GM18505 (cell line): ENCODE results near the gene ITGAD.

Experiments used
- ATAC-seq: cut with Tn5 transposase; IDR thresholded peaks from one replicate; pipeline ENCODE4 v1.9.1; 2021; ENCODE audit not compliant: unreplicated experiment
- POLR2A ChIP-seq: IDR thresholded peaks from 4 replicates; pipeline ENCODE4 v1.6.1; 2011; ENCODE audit warnings: borderline replicate concordance; ENCODE audit not compliant: insufficient read depth, insufficient read length; ENCODE audit errors: extremely low read depth

The ITGAD gene

DNA sequence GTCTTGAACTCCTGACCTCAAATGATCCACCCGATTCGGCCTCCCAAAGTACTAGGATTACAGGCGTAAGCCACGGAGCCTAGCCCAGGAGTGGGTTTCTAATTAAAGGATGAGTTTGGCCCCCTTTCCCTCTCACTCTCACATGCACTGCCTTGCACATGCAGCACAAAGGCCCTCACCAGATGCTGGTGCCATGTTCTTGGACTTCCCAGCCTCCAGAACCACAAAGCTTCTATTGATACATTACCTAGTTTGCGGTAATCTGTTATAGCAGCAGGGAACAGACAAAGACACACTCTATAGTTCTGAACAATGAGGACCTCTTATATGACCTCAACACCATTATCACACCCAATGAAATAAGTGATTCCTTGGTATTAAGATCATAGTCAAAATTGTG lies 17.9 kb upstream of the ITGAD start:
- ATAC-seq = no peak

DNA sequence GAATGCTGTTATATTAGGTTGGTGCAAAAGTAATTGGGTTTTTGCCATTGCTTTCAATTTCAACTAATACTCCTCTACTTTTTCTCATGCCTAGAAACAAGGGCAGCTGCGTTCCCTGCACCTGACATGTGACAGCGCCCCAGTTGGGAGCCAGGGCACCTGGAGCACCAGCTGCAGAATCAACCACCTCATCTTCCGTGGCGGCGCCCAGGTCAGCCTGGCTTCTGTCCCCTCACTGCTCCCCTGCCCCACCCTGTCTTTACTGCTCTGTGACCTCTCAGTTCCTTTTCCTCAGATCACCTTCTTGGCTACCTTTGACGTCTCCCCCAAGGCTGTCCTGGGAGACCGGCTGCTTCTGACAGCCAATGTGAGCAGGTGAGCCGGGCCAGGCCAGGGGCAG lies 16.4 kb upstream of the ITGAD start:
- no peak for ATAC-seq
- no peak for TF ChIP-seq POLR2A

More for the DNA sequence above, 17.9 kb upstream of the ITGAD start:
- no peak for TF ChIP-seq POLR2A

DNA sequence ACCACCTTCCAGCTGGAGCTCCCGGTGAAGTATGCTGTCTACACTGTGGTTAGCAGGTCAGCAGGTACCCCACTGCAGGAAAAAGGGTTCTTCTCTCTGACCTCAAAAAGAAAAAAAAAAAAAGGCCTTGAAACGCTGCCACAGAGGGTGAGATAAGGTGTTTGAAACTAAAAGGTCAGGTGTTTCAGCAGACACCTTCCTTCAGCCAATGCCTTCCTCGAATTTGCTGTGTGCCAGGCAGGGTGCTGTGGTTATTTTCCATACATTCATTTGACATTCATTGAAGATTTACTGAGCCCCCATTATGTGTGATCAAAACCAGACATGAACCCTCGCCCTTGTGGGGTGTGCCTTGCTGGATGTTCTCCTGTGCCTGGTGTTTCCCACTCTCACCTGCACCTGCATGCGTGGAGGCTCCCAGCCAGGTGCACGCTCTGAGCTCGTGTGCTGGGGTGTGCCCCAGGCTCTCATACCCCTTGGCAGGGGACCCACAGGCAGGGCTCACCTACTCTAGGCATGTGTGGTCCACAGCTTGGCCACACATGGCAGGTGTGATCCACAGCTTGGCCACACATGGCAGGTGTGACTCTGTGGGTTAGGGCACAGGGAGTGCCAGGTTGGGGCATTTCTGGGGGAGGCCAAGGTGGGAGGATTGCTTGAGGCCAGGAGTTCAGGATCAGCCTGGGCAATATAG lies 15.8 kb upstream of the ITGAD start:
- ATAC-seq = no peak
- TF ChIP-seq POLR2A = no peak

DNA sequence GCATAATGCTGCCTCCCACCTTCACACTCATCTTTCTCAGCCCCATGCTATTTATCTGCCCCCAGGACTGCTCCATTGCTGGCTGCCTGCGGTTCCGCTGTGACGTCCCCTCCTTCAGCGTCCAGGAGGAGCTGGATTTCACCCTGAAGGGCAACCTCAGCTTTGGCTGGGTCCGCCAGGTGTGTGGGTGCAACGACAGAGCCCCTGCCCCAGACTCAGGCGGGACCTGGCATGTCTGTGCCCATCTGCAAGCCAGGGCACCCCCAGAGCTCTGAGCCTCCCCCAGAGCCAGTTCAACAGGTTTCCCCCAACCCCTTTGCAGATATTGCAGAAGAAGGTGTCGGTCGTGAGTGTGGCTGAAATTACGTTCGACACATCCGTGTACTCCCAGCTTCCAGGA lies 12.9 kb upstream of the ITGAD start:
- ATAC-seq = no peak
- TF ChIP-seq POLR2A = no peak

DNA sequence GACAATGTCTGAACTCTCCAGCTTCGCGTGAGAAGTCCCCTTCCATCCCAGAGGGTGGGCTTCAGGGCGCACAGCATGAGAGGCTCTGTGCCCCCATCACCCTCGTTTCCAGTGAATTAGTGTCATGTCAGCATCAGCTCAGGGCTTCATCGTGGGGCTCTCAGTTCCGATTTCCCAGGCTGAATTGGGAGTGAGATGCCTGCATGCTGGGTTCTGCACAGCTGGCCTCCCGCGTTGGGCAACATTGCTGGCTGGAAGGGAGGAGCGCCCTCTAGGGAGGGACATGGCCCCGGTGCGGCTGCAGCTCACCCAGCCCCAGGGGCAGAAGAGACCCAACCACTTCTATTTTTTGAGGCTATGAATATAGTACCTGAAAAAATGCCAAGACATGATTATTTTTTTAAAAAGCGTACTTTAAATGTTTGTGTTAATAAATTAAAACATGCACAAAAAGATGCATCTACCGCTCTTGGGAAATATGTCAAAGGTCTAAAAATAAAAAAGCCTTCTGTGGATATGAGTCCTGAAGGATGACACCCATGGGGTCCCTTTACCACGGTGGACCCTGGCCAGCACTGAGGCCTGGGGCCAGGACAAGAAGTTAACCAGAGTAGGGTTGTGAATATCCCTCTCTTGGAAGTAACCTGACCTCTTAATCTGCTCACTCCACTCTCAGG lies 10.5 kb upstream of the ITGAD start:
- TF ChIP-seq POLR2A = no peak
- peak; percentile 68 for ATAC-seq

DNA sequence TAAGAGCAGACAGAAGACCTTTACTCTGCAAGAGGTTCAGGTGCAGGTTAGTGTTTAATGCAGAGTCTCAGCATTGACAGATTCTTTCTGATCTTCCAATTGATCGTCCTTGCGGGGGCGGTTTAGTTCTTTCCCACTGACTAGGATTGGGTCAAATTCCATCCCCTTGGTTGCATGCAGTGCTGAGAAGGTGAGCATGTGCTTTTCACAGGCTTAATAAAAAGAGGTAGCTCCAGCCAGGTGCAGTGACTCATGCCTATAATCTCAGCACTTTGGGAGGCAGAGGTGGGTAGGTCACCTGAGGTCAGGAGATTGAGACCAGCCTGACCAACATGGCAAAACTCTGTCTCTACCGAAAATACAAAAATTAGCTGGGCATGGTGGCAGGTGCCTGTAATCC lies 7.5 kb upstream of the ITGAD start:
- ATAC-seq = no peak
- no peak for TF ChIP-seq POLR2A

DNA sequence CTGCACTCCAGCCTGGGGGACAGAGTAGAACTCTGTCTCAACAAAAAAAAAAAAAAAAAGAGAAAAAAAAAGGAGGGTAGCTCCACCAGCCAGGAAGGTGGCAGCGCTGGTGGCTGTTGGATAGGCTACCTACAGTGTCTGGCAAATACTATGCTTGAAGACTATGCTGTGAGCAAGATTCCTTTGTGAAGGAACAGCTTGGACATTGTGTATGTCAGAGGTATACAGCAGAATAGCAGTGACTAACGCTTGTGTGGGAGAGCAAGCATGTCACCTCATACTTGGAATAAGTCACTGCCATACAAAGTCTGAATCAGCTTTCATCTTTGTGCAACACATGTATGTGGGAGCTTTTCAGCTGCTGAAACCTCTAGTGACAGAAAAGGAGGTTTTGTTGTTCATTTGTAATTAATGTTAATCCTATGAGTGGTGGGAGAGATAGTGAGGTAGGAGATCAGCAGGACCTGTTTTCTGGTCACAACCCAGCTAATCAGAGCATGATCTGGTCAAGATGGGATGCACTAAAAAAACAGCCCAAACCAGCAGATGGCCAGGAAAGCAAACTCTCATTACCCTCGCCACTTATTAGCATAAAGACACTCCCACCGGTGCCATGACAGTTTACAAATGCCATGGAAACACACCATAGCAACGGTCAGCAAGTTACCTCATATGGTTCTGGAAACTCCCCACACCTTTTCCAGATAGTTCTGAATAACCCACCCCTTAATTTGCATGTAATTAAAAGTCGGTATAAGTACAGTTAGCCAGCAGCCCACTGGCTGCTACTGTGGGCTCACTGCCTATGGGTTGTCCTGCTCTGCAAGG lies 6.8 kb upstream of the ITGAD start:
- no peak for TF ChIP-seq POLR2A
- ATAC-seq = peak; percentile 58

DNA sequence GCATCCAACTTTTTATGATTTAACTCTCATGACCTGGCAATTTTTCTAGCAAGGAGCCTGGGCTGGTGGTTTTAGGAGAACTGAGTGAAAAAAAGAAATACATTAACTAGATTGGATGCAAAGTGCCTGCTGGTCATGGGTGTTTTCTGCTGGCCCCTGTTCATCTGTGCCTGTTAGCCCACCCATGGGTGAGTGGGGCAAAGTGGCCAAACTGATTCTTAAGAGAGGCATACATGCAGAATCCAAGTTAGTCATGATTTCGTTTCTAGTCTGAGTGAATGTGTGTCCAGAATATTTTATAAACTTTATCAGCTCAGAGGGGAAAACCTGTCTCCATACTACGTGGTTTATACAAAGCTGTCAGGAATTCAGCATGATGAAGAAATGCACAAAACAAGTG lies 4.6 kb upstream of the ITGAD start:
- no peak for ATAC-seq
- no peak for TF ChIP-seq POLR2A

DNA sequence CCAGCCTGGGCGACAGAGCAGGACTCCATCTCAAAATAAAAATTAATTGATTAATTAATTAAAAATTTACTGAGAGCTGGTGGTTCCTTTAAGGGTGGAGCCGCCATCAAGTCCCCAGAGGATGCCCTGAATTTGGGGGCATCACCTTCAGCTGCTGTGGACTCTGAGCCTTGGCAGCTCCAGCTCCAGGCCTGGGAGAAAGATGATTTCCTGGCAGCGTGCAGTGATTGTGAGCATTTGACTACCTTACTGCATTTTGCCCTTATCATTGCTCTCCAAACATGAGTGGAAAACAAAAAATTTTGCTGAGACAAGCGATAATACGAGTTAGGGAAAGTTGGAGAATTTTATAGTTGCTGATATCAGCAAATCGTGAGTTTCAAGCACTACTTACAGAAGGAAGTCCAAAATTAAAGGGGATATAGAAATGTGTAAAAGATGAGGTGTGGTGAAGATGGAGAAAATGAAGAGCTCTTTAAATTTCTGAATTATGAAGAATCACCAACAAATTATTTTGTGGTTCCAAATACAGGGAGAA lies 2.6 kb upstream of the ITGAD start:
- no peak for TF ChIP-seq POLR2A
- no peak for ATAC-seq

DNA sequence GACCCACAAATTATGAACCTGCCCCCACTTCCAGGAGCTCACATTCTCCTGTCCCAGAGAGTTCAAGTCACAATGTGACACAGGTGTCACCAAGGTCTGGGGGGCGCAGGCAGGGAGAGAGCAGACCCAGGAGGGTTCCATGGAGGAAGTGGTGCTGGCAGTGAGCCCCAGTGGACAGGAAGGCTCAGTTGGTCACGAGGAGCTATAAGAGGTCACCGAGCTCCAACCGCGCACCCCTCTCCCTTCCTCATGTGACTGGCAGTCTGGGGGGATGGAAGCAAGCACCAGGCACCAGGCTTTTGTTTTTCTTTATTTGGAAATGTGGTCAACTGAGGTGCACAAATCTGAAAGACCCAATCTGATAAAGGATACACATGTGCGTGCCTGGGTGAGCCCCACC lies 2.5 kb downstream of the ITGAD start:
- no peak for TF ChIP-seq POLR2A
- no peak for ATAC-seq

DNA sequence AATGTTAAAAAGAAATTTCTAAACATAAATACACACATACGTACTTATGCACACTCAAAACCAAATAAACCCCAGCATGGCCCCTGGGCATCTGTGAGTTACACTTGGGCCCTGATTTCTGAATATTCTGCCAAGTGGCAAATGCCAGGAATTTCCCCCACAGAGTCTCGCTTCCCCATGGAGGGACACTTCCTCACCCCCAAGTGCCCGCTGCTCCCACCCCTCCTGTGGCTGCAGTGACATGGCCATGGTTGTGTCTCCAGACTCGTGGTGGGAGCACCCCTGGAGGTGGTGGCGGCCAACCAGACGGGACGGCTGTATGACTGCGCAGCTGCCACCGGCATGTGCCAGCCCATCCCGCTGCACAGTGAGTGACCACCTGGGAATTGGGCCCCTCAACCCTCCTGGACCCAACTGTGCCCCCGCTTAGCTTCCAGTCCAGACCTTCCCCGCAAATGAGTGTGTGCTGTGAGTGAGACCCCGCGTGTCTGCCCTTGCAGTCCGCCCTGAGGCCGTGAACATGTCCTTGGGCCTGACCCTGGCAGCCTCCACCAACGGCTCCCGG lies 4.0 kb downstream of the ITGAD start:
- no peak for TF ChIP-seq POLR2A
- ATAC-seq = no peak

DNA sequence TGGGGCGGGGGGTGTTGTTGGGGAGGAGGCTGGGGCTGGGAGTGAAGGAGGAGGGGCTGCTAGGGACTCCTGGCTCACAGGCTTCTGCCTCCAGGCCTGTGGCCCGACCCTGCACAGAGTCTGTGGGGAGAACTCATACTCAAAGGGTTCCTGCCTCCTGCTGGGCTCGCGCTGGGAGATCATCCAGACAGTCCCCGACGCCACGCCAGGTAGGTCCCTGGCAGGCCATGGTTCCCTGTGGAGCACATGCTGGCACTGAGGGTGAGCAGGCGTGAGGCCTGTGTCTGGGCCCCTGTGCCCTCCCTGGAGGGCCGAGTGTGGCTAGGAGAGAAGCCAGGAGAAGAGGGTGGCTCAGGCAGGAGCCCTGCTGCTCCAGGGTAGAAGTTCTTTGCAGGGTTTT lies 4.6 kb downstream of the ITGAD start:
- ATAC-seq = no peak
- no peak for TF ChIP-seq POLR2A

DNA sequence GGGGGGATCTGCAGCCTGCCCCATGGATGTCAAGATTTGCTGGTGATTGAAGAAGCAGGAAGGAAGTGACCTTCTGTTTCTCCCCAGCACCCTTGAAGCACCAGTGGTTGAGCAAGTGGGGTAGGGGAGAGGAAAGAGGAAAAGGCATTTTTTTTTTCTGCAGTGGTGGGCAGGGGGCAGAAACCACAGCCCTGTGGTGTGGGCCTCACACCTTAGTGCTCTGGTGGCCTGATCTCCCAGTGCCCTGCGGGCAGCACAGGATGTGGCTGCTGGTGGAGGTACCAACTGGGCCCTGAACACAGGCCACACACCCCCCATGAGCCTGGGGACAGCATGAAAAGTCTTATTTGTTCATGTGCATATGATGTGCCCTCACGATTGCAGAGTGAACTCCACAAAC lies 7.1 kb downstream of the ITGAD start:
- ATAC-seq = no peak
- TF ChIP-seq POLR2A = no peak
